Mesodermal cell (in vitro differentiated cells): ENCODE results near the gene NR3C2.

Experiments
- H3K27ac ChIP-seq: 2 replicates; pipeline ENCODE4 v1.7.0; 2013; ENCODE audit warnings: mild to moderate bottlenecking, low read depth, low read length, moderate library complexity; ENCODE audit not compliant: severe bottlenecking
- H3K36me3 ChIP-seq: 2 replicates; pipeline ENCODE4 v1.7.1; 2013; ENCODE audit warnings: mild to moderate bottlenecking, low read length, moderate library complexity; ENCODE audit not compliant: control insufficient read depth, insufficient read depth
- H3K4me1 ChIP-seq: one replicate; pipeline ENCODE4 v1.7.1; 2013; ENCODE audit warnings: mild to moderate bottlenecking, low read length; ENCODE audit not compliant: insufficient read depth, control insufficient read depth, poor library complexity, severe bottlenecking
- H3K4me3 ChIP-seq: 2 replicates; pipeline ENCODE4 v1.7.0; 2013; ENCODE audit warnings: low read length, control low read depth, mild to moderate bottlenecking; ENCODE audit not compliant: insufficient read depth, poor library complexity, severe bottlenecking; ENCODE audit errors: extremely low read depth
- H3K9me3 ChIP-seq: 2 replicates; pipeline ENCODE4 v1.7.1; 2013; ENCODE audit warnings: mild to moderate bottlenecking, low read length, moderate library complexity; ENCODE audit not compliant: control insufficient read depth
- WGBS, 2 experiments: methylation state at CpG; one replicate each; pipeline ENCODE4 v1.1.5; 2013; ENCODE audit warnings: missing lambda C conversion rate in 2 of 2; ENCODE audit not compliant: insufficient coverage in 2 of 2; 5-methylcytosine and 5-hydroxymethylcytosine counted together

NR3C2 gene

DNA sequence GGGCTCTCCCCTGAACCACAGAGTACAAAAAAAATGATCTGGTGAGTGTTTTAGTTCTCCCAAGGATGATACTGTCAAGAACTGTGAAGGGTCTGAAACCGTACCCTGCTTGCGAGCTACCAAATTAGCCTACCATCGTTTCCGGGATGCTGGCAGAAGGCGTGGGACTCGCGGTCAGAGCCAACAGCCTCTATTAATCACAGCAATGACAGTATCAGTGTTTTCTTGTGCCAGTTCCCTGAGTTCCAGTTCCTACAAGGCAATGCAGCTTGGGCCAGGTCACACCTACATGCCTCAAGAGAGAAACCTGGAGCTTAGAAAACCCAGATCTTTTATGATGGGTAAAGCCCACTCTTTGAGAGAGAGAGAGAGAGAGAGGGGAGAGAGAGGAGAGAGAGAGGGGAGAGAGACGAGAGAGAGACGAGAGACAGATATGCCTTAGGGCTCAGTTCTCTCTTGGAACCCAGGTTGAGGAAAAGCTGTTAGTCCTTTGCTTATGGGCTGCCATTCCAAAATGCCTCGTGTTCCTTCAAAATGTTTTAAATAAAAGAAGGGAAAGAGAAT is 382.5 kb downstream of the NR3C2 start:
- Histone ChIP-seq H3K9me3 (no peaks in the 10 kb centered on the region), H3K4me1 (peaks cover 11% of the 10 kb centered on the region), H3K27ac (no peak overlapping the region), H3K36me3 (peaks cover 2% of the 10 kb centered on the region), H3K4me3 (no peak overlapping the region)
- WGBS, 2 experiments = 94 to 98% methylated on average over 7 to 8 of the region's 10 CpGs

DNA sequence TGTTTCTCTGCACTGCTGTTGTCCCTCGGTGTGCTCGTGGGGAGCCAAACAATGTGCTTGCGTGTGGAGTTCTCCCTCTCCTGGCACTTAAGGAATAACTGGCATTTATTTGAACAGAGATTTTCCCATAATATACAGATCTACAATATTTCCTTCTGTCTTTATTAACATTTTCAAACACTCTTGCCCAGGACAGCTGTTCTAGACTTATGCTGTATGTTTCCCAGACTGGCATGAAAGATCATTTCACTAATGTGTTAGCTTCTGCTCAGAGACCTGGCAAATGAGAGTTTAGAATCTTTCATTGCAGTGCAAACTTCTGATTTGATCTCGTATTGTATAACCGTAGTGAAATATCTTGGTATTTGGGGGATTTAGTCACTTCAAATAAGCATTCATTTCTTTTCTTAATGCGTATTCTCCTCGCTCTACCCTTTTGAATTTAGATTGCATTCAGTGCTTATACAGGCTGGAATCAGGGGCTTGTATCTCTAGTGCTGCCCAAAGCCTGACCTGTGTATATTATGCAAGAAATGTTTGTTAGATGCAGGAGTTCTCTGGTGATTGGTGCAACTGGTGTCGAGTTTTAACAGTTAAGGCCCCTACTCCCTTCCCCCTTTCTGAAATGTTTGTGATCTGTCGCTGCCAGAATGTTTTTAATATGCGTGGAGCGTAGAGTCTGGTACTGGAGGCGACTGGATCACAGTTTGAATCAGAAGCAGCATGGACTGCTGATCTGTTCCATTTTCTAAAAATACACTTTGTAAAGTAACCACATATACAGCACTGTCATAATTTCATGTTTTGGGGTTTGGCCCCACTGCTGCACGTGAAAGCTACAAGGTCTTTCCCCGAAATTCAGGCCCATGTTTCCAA is 384.0 kb downstream of the NR3C2 start:
- Histone ChIP-seq H3K9me3 (no peaks in the 10 kb centered on the region), H3K27ac (no peak overlapping the region), H3K36me3 (peaks cover 2% of the 10 kb centered on the region), H3K4me1 (peaks cover 7% of the 10 kb centered on the region), H3K4me3 (no peak overlapping the region)
- 91 to 94% methylated on average over 6 of the region's 14 CpGs for WGBS, 2 experiments

DNA sequence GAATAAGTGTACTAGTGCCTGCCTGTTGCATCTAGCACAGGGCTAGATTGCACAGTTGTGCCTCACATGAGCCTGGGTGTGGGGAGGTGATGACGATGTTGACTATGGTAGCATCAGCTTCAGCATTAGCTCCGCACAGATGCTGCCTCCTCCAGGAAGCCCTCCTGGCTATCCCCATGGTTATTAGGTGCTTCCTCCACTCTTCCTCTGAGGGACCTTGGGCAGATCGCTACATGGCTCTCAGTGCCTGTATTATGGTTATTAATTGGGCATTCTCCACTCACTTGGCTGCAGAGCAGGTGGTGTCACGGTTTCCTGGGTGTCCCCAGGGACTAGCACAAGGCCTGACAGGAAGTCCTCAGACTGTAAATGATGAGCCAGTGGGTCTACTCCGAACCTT is 384.7 kb downstream of the NR3C2 start:
- peaks cover 3% of the 10 kb centered on the region for H3K36me3 ChIP-seq
- no peaks in the 10 kb centered on the region for H3K9me3 ChIP-seq
- no peak overlapping the region for H3K27ac ChIP-seq
- H3K4me1 ChIP-seq = peaks cover 7% of the 10 kb centered on the region
- no peak overlapping the region for H3K4me3 ChIP-seq
- 95% methylated on average over 2 to 3 of the region's 5 CpGs for WGBS, 2 experiments

DNA sequence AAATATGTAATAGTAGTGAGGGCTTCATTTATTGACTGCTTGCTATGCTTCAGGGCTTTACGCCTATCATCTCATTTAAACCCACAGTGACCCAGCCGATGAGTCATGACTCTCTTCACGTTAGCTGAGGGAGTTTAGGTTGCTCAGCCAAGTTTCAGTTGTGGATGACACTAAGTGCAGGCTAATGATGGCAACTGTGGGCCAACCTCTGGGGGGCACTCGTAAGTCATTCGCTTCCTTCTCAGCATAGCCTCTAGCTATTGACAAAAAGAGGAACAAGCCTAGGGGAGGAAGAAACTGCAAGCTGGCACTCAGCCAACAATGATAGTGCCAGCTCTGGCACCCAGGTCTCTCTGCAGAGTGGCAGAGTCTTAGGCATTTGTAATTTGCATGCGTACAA is 385.3 kb downstream of the NR3C2 start:
- WGBS, 2 experiments = 57 to 78% methylated on average over 3 to 4 of the region's 6 CpGs
- Histone ChIP-seq H3K27ac (no peak overlapping the region), H3K4me1 (peaks cover 7% of the 10 kb centered on the region), H3K36me3 (peaks cover 3% of the 10 kb centered on the region), H3K9me3 (no peaks in the 10 kb centered on the region), H3K4me3 (no peak overlapping the region)

DNA sequence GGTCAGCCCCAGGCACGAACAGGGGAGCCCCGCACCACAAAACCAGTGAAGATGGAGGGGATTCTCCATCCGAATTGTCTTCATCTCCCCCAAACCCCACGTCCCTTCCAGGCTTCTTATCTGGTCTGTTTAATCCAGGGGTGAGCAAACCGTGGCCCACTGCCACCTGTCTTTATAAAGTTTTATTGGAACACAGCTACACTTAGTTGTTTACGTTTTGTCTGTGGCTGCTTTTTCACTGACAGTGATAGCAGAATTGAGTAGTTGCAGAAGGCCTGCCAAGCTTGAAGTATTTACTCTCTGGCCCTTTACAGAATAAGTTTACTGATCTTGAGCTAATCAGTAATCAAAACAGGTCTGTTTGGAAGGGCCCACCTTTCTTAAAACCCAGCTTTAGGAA is 386.4 kb downstream of the NR3C2 start:
- Histone ChIP-seq H3K4me3 (no peak overlapping the region), H3K4me1 (peaks cover 7% of the 10 kb centered on the region), H3K9me3 (no peaks in the 10 kb centered on the region), H3K27ac (no peak overlapping the region), H3K36me3 (peaks cover 3% of the 10 kb centered on the region)
- whole genome bisulfite sequencing, 2 experiments = 92 to 97% methylated on average over 5 to 6 of the region's 6 CpGs

DNA sequence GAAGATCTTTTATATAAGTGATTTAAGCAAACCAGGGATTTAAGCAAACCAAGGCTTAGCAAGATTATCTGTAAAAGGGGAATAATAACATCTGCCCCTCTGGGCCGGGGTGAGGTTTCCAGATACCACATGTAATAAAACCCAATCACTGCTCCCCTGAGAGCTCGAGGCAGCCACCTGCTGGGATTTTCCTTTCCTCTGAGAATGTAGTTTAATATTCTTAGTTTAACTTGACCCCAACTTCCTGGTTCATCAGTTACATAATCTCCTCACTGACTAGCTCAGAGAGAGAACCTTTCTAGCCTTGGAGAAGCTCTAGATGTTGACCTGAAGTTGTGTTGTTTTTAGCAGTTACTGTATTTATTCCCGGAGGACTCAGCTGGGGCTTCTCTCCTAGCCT is 387.9 kb downstream of the NR3C2 start:
- no peaks in the 10 kb centered on the region for H3K9me3 ChIP-seq
- H3K4me3 ChIP-seq = no peak overlapping the region
- H3K4me1 ChIP-seq = peaks cover 7% of the 10 kb centered on the region
- H3K36me3 ChIP-seq = peaks cover 3% of the 10 kb centered on the region
- WGBS, 2 experiments = no CpG with 5 or more reads among the region's 3 CpGs
- no peak overlapping the region for H3K27ac ChIP-seq

DNA sequence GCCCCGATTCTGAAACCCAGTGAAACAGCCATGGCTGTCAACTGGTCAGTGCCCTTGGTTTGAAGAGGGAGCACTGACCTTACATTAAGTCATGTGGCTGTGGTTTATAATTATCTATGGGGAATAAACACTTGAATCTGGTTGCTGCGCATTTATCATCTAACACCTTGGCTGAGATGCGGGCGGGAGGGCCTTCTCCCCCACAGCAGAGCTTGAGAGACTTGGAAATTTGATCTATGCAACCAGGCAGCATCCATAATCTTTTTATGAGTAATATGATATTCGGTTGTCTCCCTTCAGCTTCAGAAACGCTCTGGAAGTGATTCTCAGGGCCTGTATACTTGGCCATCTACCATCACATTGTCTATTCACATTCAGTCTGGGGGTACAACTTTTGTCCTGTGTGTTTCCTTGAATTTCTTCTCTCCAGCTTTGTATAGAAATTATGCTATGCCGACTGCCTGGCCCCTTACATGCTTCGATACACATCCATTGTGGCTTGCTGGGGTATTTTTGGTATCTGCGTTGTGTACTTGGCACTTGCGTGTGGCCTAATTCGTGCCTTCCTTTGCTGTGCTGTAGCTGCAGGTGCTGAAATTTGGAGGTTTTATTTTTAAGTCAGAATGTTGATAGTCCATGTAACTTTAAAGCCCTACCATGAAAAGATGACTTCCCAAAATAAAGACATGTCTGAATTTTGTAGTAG is 388.8 kb downstream of the NR3C2 start:
- Histone ChIP-seq H3K36me3 (peaks cover 6% of the 10 kb centered on the region), H3K9me3 (no peaks in the 10 kb centered on the region), H3K4me1 (peaks cover 3% of the 10 kb centered on the region), H3K4me3 (no peak overlapping the region), H3K27ac (no peak overlapping the region)
- 94 to 98% methylated on average over 6 to 7 of the region's 11 CpGs for WGBS, 2 experiments

DNA sequence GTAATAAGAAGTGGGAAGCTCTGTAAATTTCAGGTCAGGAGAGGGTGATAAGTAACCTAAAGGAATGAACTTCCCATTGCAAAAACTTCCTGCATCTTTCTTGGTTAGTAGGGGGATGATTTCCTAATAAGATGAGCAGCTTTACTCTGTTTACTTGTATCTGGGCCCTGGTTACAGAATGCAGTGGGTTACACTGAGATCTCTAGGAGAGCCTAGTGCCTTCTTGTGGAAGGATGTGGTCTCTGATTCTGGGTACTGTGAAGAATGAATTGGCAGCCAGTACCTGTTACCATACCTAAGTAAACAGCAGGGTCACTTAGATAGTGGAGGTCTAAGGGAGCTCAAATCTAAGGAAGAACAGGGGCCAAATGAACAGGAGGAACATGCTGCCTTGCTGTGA is 389.8 kb downstream of the NR3C2 start:
- Histone ChIP-seq H3K36me3 (peaks cover 12% of the 10 kb centered on the region), H3K9me3 (no peaks in the 10 kb centered on the region), H3K4me3 (no peak overlapping the region)

DNA sequence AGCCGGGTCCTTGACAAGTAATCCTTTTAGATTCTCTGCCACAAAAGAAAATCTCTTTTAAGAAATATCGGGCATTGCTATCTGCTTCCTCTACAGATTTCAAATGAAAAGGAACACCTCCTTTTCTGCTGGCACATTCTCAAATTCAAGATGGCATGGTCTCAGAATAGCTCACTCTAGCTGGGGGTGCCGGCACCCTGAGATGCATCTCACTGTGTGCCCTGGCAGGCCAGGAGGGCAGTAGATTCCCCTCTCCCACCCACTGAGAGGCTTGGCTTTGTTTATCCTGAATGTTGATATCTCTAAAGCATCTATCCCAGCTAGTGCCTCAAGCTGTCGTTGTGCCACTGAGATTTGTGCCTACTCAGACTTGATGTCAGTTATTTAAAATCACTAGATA is 390.8 kb downstream of the NR3C2 start:
- Histone ChIP-seq H3K4me3 (no peak overlapping the region), H3K27ac (no peak overlapping the region), H3K9me3 (no peaks in the 10 kb centered on the region), H3K36me3 (peaks cover 18% of the 10 kb centered on the region), H3K4me1 (no peaks in the 10 kb centered on the region)
- 71 to 97% methylated on average over 3 to 4 of the region's 4 CpGs for WGBS, 2 experiments

More for the DNA sequence above, 389.8 kb downstream of the NR3C2 start:
- H3K27ac ChIP-seq = no peak overlapping the region
- H3K4me1 ChIP-seq = no peaks in the 10 kb centered on the region

DNA sequence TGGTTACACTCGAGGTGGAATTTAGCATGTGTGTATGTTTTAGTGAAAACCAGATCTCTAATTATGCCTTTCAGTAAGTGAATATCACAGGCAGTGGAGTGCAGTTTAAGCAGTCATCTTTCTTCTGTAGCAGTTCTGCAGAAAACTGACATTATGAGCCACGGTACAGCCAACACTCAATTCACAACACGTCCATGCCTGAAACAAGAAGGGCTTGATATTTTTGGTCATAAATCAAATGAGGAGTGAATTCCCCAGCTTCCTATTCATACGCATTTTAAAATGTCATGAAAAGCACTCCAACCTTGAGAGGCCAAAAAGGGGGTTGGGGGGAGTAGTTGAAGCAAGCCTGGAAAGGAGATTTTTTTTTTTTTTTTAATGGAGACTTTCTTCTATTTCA is 393.6 kb downstream of the NR3C2 start:
- no peak overlapping the region for H3K27ac ChIP-seq
- WGBS, 2 experiments = 100% methylated on average over 1 of the region's 4 CpGs; no CpG with 5 or more reads in 1 of the 2 experiments

More for the DNA sequence above, 393.6 kb downstream of the NR3C2 start:
- Histone ChIP-seq H3K4me3 (no peak overlapping the region), H3K36me3 (peaks cover 18% of the 10 kb centered on the region), H3K4me1 (no peaks in the 10 kb centered on the region), H3K9me3 (no peaks in the 10 kb centered on the region)
